AG04450 (cell line): Measurements from ENCODE around the gene CUEDC1. TPM values are rescaled to one million over a fixed set of nuclear protein-coding genes. Genes with fewer than 3 reads are reported as not detected.

Source experiments
- CTCF ChIA-PET: fragments of 300-600, 350-600 bp; formaldehyde crosslinking; extraction: SDS; loops from one replicate; lab custom pipeline; 2022; ENCODE audit warnings: antibody characterized with exemption, inconsistent platforms; lab: Charles Lee
- POLR2A ChIA-PET: fragments of 350-600 bp; formaldehyde crosslinking; extraction: SDS; loops from one replicate; lab custom pipeline; 2021; ENCODE audit warnings: antibody characterized with exemption, inconsistent platforms; lab: Yijun Ruan, JAX
- DNase-seq: peaks from one replicate; pipeline ENCODE4 v3.0.0-alpha.2; 2011; ENCODE audit warnings: low read depth, low spot score
- H3K27ac ChIP-seq: one replicate; pipeline ENCODE4 v1.5.1; 2012; ENCODE audit warnings: low read depth, low read length, control low read depth
- H3K27me3 ChIP-seq: one replicate; pipeline ENCODE4 v1.6.0; 2012; ENCODE audit warnings: low read length; ENCODE audit not compliant: control insufficient read depth, insufficient read depth
- H3K4me3 ChIP-seq: 2 replicates; pipeline ENCODE4 v1.5.1; 2011; ENCODE audit warnings: mild to moderate bottlenecking, low read depth, low read length, control low read depth
- H3K9me3 ChIP-seq: 2 replicates; pipeline ENCODE4 v1.5.1; 2012; ENCODE audit warnings: low read length; ENCODE audit not compliant: control insufficient read depth, insufficient read depth
- polyA plus RNA-seq: library from polyadenylated mRNA; depleted of rRNA; stranded (reverse); fragments of >200 nt; gene quantifications from 2 replicates; pipeline ENCODE4 v1.2.3, GENCODE V29; 2011
- TF ChIP-seq, protein P1 (sequence below): IDR thresholded peaks from 2 replicates; pipeline ENCODE4 v1.5.1; 2011; ENCODE audit warnings: low read depth, low read length, control low read depth, inconsistent platforms

CUEDC1 gene
- polyA plus RNA-seq, 1 experiment: 21.6 TPM

DNA sequence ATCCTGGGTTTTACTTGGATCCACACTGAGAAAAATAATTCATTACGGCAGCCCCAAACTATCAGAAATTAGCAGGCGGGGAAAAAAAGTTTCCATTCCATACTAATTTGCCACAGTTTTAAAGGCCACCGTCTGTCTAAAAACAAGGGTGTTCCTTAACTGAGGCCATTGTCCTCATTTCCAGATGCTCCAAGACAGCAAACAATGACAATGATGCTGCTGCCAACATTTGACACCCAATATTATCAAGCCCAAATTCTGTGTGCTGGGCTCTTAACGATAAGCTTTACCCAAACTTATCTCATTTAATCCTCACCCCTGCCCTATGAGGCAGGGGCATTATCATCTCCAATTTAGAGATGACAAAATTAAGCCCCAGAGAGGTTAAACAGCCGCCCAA, 26.3 kb downstream of the CUEDC1 start:
- no peaks in the 10 kb centered on the region for H3K9me3 ChIP-seq
- ChIA-PET POLR2A (no interaction called here), CTCF (no interaction called here)
- DNase-seq: no peak
- H3K27ac ChIP-seq: no peak overlapping the region
- H3K4me3 ChIP-seq: no peak overlapping the region
- no peaks in the 10 kb centered on the region for H3K27me3 ChIP-seq
- TF ChIP-seq, protein P1, sequence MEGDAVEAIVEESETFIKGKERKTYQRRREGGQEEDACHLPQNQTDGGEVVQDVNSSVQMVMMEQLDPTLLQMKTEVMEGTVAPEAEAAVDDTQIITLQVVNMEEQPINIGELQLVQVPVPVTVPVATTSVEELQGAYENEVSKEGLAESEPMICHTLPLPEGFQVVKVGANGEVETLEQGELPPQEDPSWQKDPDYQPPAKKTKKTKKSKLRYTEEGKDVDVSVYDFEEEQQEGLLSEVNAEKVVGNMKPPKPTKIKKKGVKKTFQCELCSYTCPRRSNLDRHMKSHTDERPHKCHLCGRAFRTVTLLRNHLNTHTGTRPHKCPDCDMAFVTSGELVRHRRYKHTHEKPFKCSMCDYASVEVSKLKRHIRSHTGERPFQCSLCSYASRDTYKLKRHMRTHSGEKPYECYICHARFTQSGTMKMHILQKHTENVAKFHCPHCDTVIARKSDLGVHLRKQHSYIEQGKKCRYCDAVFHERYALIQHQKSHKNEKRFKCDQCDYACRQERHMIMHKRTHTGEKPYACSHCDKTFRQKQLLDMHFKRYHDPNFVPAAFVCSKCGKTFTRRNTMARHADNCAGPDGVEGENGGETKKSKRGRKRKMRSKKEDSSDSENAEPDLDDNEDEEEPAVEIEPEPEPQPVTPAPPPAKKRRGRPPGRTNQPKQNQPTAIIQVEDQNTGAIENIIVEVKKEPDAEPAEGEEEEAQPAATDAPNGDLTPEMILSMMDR: no peak

DNA sequence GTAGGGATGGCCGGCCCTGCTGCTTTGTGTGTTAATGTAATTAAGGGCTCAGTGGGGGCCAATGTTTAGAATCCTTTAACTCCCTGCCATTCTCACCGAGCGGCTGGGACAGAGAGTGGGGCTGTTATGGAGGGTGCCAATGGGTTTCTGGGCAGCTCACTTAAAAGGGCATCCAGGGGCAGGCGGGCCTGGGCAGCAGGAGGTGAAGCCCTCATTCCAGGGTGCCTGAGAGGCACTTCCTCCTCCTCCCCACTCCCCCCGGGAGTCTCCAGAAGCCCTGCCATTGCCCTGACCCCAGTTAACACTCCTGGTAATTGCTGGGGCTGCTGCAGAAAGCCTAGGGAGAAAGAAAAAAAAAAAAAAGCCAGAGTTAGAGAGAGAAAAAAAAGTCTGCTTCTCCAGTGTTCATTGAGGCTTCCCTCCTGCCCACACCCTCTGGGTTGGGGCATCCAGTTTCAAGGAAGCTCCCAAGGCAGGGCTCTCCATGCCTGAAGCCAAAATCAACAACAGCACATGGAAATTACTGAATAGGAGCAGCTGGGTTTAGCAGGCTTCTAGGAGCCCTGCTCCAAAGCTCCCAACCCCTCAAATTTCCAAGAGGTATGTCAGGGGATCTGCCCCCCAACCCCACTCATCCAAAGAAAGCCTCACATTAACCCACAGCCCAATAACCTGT, 28.0 kb downstream of the CUEDC1 start:
- TF ChIP-seq, protein P1: no peak
- ChIA-PET CTCF (interaction anchor here (0.5 to 2.6 kb wide), 5 partner anchors 35 to 1517 kb away, joined by 3 to 7 read pairs (median 6); no protein-coding TSS in a partner anchor), POLR2A (interaction anchor here (0.5 to 1.3 kb wide), 3 partner anchors 12 to 66 kb away, joined by 3 to 5 read pairs (median 3); no protein-coding TSS in a partner anchor)
- DNase-seq: no peak
- Histone ChIP-seq H3K4me3 (no peak overlapping the region), H3K27ac (peak overlapping the region; percentile 47), H3K27me3 (no peaks in the 10 kb centered on the region), H3K9me3 (no peaks in the 10 kb centered on the region)

DNA sequence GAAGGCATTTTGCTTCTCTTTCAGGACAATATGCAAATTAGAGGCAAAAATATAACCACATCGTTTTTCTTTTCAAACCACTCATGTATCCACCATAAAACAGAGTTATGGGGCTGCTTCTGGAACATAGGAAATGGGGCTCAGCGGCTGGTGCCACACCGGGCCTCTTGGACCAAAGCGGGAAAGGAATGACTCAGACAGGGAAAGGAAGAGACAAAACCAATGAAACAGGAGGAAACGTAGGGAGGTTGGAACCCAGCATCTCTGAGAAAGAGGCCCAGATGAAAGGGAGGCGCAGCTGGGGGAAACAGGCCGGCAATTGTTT, 28.5 kb downstream of the CUEDC1 start:
- POLR2A ChIA-PET: interaction anchor here (1.3 kb wide), 1 partner anchor 11 kb away, joined by 3 read pairs; no protein-coding TSS in a partner anchor
- TF ChIP-seq, protein P1: no peak
- H3K9me3 ChIP-seq: no peaks in the 10 kb centered on the region
- CTCF ChIA-PET: interaction anchor here (0.5 to 2.6 kb wide), 3 partner anchors 34 to 73 kb away, joined by 3 to 7 read pairs (median 6); no protein-coding TSS in a partner anchor
- no peak for DNase-seq
- H3K27me3 ChIP-seq: no peaks in the 10 kb centered on the region
- no peak overlapping the region for H3K4me3 ChIP-seq
- H3K27ac ChIP-seq: no peak overlapping the region

DNA sequence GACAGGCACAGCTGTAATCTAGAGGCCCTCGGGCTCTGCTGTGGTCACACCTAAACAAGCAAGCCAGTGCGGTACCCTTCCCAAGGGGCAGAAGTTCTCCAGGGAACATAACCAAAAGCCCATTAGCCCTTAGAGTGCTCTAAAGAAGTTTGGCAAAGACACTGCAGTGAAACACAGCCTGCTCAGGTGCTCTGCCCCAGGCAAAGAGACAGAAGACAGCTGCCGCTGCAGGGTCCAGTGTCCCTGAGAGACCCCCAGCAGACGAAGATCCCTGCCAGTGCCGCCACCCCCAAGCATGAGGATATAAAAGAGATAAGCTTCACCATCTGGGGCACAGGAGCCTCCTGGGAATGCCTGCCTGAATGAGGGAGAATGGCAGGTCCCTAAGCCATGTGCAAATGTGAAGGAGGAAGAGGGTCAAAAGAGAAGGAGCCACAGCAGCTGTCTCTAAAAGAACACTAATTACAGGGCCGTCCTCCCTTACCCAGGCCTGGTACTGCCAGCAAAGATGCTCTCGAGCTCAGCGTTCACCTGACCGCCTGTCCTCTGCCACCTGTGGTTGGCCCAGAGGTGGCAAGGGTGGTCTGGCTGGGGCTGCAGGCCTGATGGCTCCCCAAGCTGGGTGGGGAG, 29.7 kb downstream of the CUEDC1 start:
- ChIA-PET CTCF (interaction anchor here (1.1 to 2.6 kb wide), 3 partner anchors 20 to 74 kb away, joined by 3 to 7 read pairs (median 6); no protein-coding TSS in a partner anchor), POLR2A (no interaction called here)
- H3K27ac ChIP-seq: no peak overlapping the region
- TF ChIP-seq, protein P1: no peak
- no peak for DNase-seq
- H3K9me3 ChIP-seq: no peaks in the 10 kb centered on the region
- H3K4me3 ChIP-seq: no peak overlapping the region
- H3K27me3 ChIP-seq: no peaks in the 10 kb centered on the region

DNA sequence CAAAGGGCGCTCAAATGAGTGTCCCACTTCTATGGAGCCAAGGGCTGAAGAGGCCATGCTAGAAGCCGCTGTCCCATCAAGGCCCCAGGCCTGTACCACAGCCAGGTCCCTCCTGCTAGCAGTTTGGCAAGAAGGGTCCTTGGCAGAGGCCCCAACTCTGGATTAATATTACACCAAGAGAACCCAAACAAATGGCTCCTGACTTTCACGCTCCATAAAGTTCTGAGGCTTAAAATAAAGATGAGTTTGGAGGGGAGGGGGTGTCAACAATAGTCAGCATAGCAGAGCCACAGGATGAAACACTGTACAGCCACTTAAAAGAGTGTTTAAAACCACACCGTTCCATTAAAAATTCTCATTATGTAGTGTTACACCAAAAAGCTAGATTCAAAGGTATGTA, 30.5 kb downstream of the CUEDC1 start:
- TF ChIP-seq, protein P1: no peak
- Histone ChIP-seq H3K27me3 (no peaks in the 10 kb centered on the region), H3K4me3 (no peak overlapping the region), H3K9me3 (no peaks in the 10 kb centered on the region), H3K27ac (no peak overlapping the region)
- POLR2A ChIA-PET: no interaction called here
- DNase-seq: no peak
- CTCF ChIA-PET: no interaction called here
